HEK293 (cell line): ENCODE results near the gene ARGLU1.
A peak's percentile ranks its signal among the peaks of the same experiment; 100 is the strongest.

Source experiments
- CTCF ChIA-PET: fragments of 350-600 bp; formaldehyde crosslinking; extraction: SDS; loops from one replicate; lab custom pipeline; 2021; ENCODE audit warnings: antibody characterized with exemption; lab: Yijun Ruan, JAX
- POLR2A ChIA-PET: fragments of 300-600 bp; formaldehyde crosslinking; extraction: SDS; loops from one replicate; lab custom pipeline; 2020; ENCODE audit warnings: antibody characterized with exemption, inconsistent platforms; lab: Yijun Ruan, JAX
- H3K27ac ChIP-seq: fragments of 200-500 bp; sonication (Bioruptor generic); 2 replicates; pipeline ENCODE4 v1.5.1; 2014; ENCODE audit warnings: low read depth, low read length, control low read depth, inconsistent platforms; ENCODE audit errors: extremely low read depth
- H3K36me3 ChIP-seq, 2 experiments: fragments of 200-500 bp in 1 of 2; sonication (Bioruptor generic) in 1 of 2; 1 replicate in 1 of 2; 2 replicates in 1 of 2; pipeline ENCODE4 v1.5.1; 2014 to 2017; ENCODE audit warnings: inconsistent platforms in 2 of 2, low read length in 2 of 2; ENCODE audit not compliant: control insufficient read depth in 2 of 2, insufficient read depth in 1 of 2
- H3K4me1 ChIP-seq: fragments of 200-500 bp; sonication (Bioruptor generic); 2 replicates; pipeline ENCODE4 v1.5.1; 2014; ENCODE audit warnings: mild to moderate bottlenecking, low read length, inconsistent platforms; ENCODE audit not compliant: control insufficient read depth, insufficient read depth
- H3K4me3 ChIP-seq: 2 replicates; pipeline ENCODE4 v1.5.1; 2011; ENCODE audit warnings: low read depth, mild to moderate bottlenecking, control low read depth, low read length, moderate library complexity
- H3K9me3 ChIP-seq: fragments of 200-500 bp; sonication (Bioruptor generic); 2 replicates; pipeline ENCODE4 v1.5.1; 2014; ENCODE audit warnings: low read depth, low read length, inconsistent platforms; ENCODE audit not compliant: control insufficient read depth, insufficient read depth
- GLI2 ChIP-seq: fragments of 450-650 bp; formaldehyde crosslinking; IDR thresholded peaks from 2 replicates; pipeline ENCODE4; 2017; ENCODE audit warnings: missing biosample characterization, missing genetic modification characterization, low read depth, borderline replicate concordance
- HOXD13 ChIP-seq: sonication (generic); formaldehyde crosslinking; IDR thresholded peaks from 2 replicates; pipeline ENCODE4 v1.8.0; 2022; ENCODE audit warnings: missing genetic modification reagents, borderline replicate concordance
- KLF7 ChIP-seq: fragments of 450-650 bp; formaldehyde crosslinking; IDR thresholded peaks from 2 replicates; pipeline ENCODE4 v1.5.1; 2016; ENCODE audit warnings: missing biosample characterization, missing genetic modification characterization, borderline replicate concordance
- KLF9 ChIP-seq: fragments of 450-650 bp; formaldehyde crosslinking; IDR thresholded peaks from 2 replicates; pipeline ENCODE4 v1.5.1; 2016; ENCODE audit warnings: missing biosample characterization, missing genetic modification characterization, low read depth
- MZF1 ChIP-seq: fragments of 450-650 bp; formaldehyde crosslinking; IDR thresholded peaks from 2 replicates; pipeline ENCODE4 v1.5.1; 2017; ENCODE audit warnings: missing biosample characterization, missing genetic modification characterization, borderline replicate concordance
- PATZ1 ChIP-seq: fragments of 450-650 bp; formaldehyde crosslinking; IDR thresholded peaks from 2 replicates; pipeline ENCODE4 v1.5.1; 2016; ENCODE audit warnings: missing biosample characterization, missing genetic modification characterization
- TCF7L2 ChIP-seq: IDR thresholded peaks from 2 replicates; pipeline ENCODE4 v1.6.1; 2011; ENCODE audit warnings: low read depth, mild to moderate bottlenecking, inconsistent platforms, low read length, moderate library complexity, borderline replicate concordance
- ZEB2 ChIP-seq: fragments of 450-650 bp; formaldehyde crosslinking; IDR thresholded peaks from 2 replicates; pipeline ENCODE4 v1.5.1; 2016; ENCODE audit warnings: missing biosample characterization, missing genetic modification characterization
- ZNF132 ChIP-seq: fragments of 450-650 bp; formaldehyde crosslinking; IDR thresholded peaks from 2 replicates; pipeline ENCODE4 v1.5.1; 2017; ENCODE audit warnings: missing biosample characterization, missing genetic modification characterization, borderline replicate concordance
- ZNF138 ChIP-seq: fragments of 450-650 bp; formaldehyde crosslinking; IDR thresholded peaks from 2 replicates; pipeline ENCODE4 v1.5.1; 2016; ENCODE audit warnings: missing biosample characterization, missing genetic modification characterization, borderline replicate concordance
- ZNF140 ChIP-seq: fragments of 450-650 bp; formaldehyde crosslinking; IDR thresholded peaks from 2 replicates; pipeline ENCODE4 v1.5.1; 2016; ENCODE audit warnings: missing biosample characterization, missing genetic modification characterization
- ZNF146 ChIP-seq: fragments of 450-650 bp; formaldehyde crosslinking; IDR thresholded peaks from 2 replicates; pipeline ENCODE4 v1.5.1; 2016; ENCODE audit warnings: missing biosample characterization, missing genetic modification characterization
- ZNF148 ChIP-seq: fragments of 450-650 bp; formaldehyde crosslinking; IDR thresholded peaks from 2 replicates; pipeline ENCODE4 v1.5.0; 2017; ENCODE audit warnings: missing biosample characterization, missing genetic modification characterization, borderline replicate concordance
- ZNF362 ChIP-seq: fragments of 450-650 bp; formaldehyde crosslinking; IDR thresholded peaks from 2 replicates; pipeline ENCODE4 v1.5.1; 2016; ENCODE audit warnings: missing biosample characterization, missing genetic modification characterization
- ZNF426 ChIP-seq: fragments of 450-650 bp; formaldehyde crosslinking; IDR thresholded peaks from 2 replicates; pipeline ENCODE4 v1.5.1; 2017; ENCODE audit warnings: missing biosample characterization, missing genetic modification characterization, mild to moderate bottlenecking, inconsistent platforms, moderate library complexity
- ZNF510 ChIP-seq: fragments of 450-650 bp; formaldehyde crosslinking; IDR thresholded peaks from 2 replicates; pipeline ENCODE4 v1.5.1; 2018; ENCODE audit warnings: mild to moderate bottlenecking, missing genetic modification characterization, missing biosample characterization; ENCODE audit not compliant: insufficient replicate concordance
- ZNF521 ChIP-seq: fragments of 450-650 bp; formaldehyde crosslinking; IDR thresholded peaks from 2 replicates; pipeline ENCODE4 v1.5.1; 2017; ENCODE audit warnings: missing biosample characterization, mild to moderate bottlenecking, missing genetic modification characterization
- ZNF558 ChIP-seq: fragments of 450-650 bp; formaldehyde crosslinking; IDR thresholded peaks from 2 replicates; pipeline ENCODE4 v1.5.1; 2016; ENCODE audit warnings: missing biosample characterization, missing genetic modification characterization
- ZNF585B ChIP-seq: fragments of 450-650 bp; formaldehyde crosslinking; IDR thresholded peaks from 2 replicates; pipeline ENCODE4 v1.5.1; 2016; ENCODE audit warnings: missing biosample characterization, missing genetic modification characterization
- ZNF623 ChIP-seq: fragments of 450-650 bp; formaldehyde crosslinking; IDR thresholded peaks from 2 replicates; pipeline ENCODE4 v1.5.1; 2016; ENCODE audit warnings: missing biosample characterization, missing genetic modification characterization
- ZNF629 ChIP-seq: fragments of 450-650 bp; formaldehyde crosslinking; IDR thresholded peaks from 2 replicates; pipeline ENCODE4 v1.5.1; 2017; ENCODE audit warnings: missing biosample characterization, missing genetic modification characterization
- ZNF654 ChIP-seq: fragments of 450-650 bp; formaldehyde crosslinking; IDR thresholded peaks from 2 replicates; pipeline ENCODE4 v1.5.1; 2016; ENCODE audit warnings: low read depth, missing biosample characterization, missing genetic modification characterization
- ZNF704 ChIP-seq: fragments of 450-650 bp; formaldehyde crosslinking; IDR thresholded peaks from 2 replicates; pipeline ENCODE4 v1.5.1; 2016; ENCODE audit warnings: missing biosample characterization, missing genetic modification characterization
- ZNF776 ChIP-seq: fragments of 450-650 bp; formaldehyde crosslinking; IDR thresholded peaks from 2 replicates; pipeline ENCODE4 v1.5.0; 2017; ENCODE audit warnings: missing biosample characterization, missing genetic modification characterization, borderline replicate concordance
- ZNF785 ChIP-seq: fragments of 450-650 bp; formaldehyde crosslinking; IDR thresholded peaks from 2 replicates; pipeline ENCODE4 v1.5.1; 2016; ENCODE audit warnings: missing biosample characterization, missing genetic modification characterization
- TF ChIP-seq, protein P1 (sequence below): fragments of 450-650 bp; formaldehyde crosslinking; IDR thresholded peaks from 2 replicates; pipeline ENCODE4 v1.5.1; 2016; ENCODE audit warnings: missing biosample characterization, missing genetic modification characterization, low read depth

The ARGLU1 gene

DNA sequence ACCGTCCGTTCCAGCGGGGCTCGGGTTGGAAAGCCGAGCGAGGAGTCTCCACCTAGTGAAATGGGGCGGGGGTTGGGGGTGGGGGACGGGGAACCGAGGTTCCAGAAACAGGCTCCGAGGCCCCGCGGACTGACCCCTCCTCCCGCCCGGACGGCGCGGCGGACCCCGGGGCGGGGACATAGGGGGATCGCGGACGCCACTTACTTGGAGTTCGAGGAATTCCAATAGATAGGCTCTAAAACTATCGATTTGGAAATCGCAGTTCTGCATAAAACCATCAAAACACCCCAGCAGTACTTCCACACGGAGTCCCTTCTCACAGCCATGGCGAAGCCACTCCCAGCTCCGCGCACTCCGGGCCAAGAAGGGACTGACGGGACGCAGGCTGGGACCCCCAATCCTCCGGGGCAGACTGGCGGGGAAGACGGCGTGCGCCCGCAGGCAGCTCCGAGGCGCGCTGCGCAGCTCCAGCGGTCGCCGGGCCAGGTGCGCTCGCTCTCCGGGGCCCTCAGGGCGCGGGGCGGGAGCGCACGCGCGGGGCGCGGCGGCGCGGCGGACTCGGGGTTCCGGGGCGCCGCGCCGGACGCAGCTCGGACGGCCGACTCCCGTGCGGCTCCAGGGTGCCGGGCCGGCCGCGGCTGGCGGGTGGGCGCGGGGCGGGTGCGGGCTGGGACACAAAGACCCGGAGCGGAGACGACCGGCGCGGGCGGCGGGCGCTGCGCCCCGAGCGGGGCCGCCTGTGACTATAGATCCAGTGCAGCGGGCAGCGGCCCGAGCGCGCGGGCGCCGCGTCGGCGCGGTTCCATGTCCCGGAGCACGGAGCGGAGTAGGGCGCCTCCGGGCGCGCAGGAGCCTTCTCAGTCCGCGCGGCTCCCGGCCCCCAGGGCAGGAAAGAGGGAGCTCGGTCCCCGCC, 33.0 kb downstream of the ARGLU1 start (continued):
- no peak for TF ChIP-seq ZNF585B (tag by site-specific recombination)

DNA sequence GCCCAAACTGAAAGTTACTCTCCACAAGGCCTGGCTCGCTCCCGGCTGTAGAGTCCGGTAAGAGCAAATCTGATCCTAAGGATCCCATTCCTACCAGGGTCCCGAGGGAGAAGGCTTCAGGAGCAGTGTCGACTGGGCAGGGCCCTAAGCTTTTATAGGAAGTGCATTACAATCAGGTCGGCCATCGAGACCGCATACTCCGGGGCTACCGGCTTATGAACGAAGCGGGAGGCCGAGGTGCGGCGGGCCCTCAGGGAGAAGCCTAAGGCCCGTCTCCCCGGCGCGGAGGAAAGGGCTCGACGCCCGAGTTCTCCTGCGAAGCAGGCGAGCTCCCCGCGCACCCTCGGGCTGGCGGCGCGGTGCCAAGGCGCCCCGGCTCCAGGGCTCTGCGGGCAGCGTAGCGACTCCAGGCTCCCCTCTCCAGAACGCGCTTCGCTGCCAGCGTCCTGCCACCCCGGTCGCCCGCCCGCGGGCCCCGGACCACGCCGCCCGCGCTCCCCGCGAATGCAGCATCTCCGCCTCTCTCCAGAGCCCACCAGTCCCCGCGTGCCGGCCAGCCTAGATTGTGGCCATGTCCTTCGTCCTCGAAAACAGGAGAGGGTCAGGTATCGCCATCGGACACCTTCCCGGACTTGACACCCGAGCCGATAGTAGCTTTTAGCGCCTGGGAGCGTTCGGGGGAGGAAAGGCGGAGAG, 33.8 kb downstream of the ARGLU1 start:
- CTCF ChIA-PET, result interaction anchor here (0.6 to 1.7 kb wide), 4 partner anchors 48 to 968 kb away, joined by 3 to 4 read pairs (median 3); no protein-coding TSS in a partner anchor
- POLR2A ChIA-PET, result interaction anchor here (0.5 to 2.1 kb wide), 10 partner anchors 19 to 614 kb away, joined by 3 to 9 read pairs (median 4); partner anchors contain the start of gene ARGLU1
- H3K4me3 ChIP-seq, result peak overlapping the region; percentile 87
- H3K9me3 ChIP-seq, result no peaks in the 10 kb centered on the region
- peaks cover 13% of the 10 kb centered on the region for H3K4me1 ChIP-seq
- H3K27ac ChIP-seq, result peak overlapping the region; percentile 77
- peaks cover 0 to 8% of the 10 kb centered on the region in 2 experiments; a peak in 2 of 3 replicates for H3K36me3 ChIP-seq
- TF ChIP-seq PATZ1 (tag by site-specific recombination) (no peak), ZNF623 (tag by site-specific recombination) (no peak), ZNF521 (no peak), ZNF132 (tag by site-specific recombination) (no peak), KLF7 (tag by site-specific recombination) (no peak), TCF7L2 (no peak), ZNF140 (tag by site-specific recombination) (no peak), ZEB2 (tag by site-specific recombination) (peak; percentile 78), MZF1 (tag by site-specific recombination) (no peak), HOXD13 (CRISPR knock-in tag) (no peak), ZNF654 (no peak), ZNF426 (tag by site-specific recombination) (no peak), ZNF785 (tag by site-specific recombination) (no peak), ZNF510 (no peak), ZNF558 (no peak), ZNF704 (tag by site-specific recombination) (no peak), ZNF362 (tag by site-specific recombination) (no peak), GLI2 (tag by site-specific recombination) (no peak), ZNF148 (no peak), KLF9 (tag by site-specific recombination) (no peak), ZNF629 (tag by site-specific recombination) (no peak), ZNF776 (tag by site-specific recombination) (no peak), ZNF138 (no peak), ZNF146 (tag by site-specific recombination) (no peak)
- TF ChIP-seq, protein P1, sequence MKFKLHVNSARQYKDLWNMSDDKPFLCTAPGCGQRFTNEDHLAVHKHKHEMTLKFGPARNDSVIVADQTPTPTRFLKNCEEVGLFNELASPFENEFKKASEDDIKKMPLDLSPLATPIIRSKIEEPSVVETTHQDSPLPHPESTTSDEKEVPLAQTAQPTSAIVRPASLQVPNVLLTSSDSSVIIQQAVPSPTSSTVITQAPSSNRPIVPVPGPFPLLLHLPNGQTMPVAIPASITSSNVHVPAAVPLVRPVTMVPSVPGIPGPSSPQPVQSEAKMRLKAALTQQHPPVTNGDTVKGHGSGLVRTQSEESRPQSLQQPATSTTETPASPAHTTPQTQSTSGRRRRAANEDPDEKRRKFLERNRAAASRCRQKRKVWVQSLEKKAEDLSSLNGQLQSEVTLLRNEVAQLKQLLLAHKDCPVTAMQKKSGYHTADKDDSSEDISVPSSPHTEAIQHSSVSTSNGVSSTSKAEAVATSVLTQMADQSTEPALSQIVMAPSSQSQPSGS (tag by site-specific recombination), result no peak
